T-helper 1 cell treated with Interleukin-12 subunit alpha and Interleukin-12 subunit beta and Interleukin-4 antibody, amounts not matched to agents 30 ng/mL and 1 ng/mL, for 36 hours (primary cell): ENCODE results near the gene TRIP4. TPM values are rescaled to one million over a fixed set of nuclear protein-coding genes. Genes with fewer than 3 reads are reported as not detected.

Experiments
- intact Hi-C: fragments of 100-400 bp; cut with micrococcal nuclease; formaldehyde crosslinking; loops from one replicate; pipeline ENCODE4 v1.15.1; 2024
- total RNA-seq: library from RNA; stranded (reverse); gene quantifications from 2 replicates; pipeline ENCODE4 v1.2.3, GENCODE V29; 2022

TRIP4 gene
- total RNA-seq, 1 donor from 2014 or later = 32.8 TPM

- intact Hi-C loops = loop anchor here (10.0 kb wide), 1 partner anchor 92 kb away; no protein-coding TSS in a partner anchor
Observed at GRCh38 chr15:64443016-64443415, 55.4 kb downstream of the TRIP4 start.

DNA sequence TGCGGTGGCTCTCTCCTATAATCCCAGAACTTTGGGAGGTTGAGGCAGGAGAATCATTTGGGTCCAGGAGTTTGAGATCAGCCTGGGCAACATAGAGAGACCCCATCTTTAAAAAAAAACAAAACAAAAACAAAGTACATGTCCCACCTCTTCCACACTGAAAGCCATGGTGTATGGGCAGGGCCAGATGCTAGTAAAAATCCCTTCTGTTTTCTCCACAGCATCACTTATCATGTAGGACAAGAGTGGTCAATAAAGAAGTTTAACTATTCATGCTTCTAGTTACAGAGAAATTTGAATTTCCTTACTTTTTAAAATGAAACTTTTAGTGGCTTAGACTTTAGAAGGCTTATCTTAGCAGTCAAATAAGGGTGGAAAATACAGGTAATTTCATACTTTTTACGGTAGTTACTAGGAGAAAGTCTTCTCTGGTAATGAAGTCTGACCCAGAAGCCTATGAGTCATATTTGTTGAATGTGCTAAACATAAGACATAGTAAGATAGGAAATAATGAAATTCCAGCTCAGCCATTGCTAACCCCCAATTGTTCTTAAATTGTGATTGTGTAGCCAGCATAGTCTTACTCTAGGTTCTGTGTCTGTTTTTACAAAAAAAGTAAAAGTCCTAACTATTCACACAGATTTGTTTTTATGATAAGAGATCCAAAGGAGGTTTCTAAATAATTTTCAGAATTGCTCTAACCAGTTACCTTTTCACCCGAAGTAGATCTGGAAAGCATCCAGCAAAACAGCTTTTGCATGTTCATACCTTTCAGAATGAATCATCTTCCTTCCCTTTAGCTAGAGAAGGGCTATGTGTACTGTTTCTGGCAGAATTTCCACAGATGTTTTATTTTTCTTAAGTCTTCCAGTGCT lies 56.3 kb downstream of the TRIP4 start:
- intact Hi-C loops = loop anchor here (1.0 to 10.0 kb wide), 3 partner anchors 14 to 91 kb away; partner anchors contain the start of gene ZNF609

GRCh38 chr15:64444836-64445235 lies 57.2 kb downstream of the TRIP4 start:
- intact Hi-C loops = loop anchor here (1.0 to 10.0 kb wide), 3 partner anchors 15 to 90 kb away; partner anchors contain the start of gene ZNF609

- intact Hi-C loops = loop anchor here (10.0 kb wide), 1 partner anchor 87 kb away; no protein-coding TSS in a partner anchor
Observed at GRCh38 chr15:64447536-64448315, 60.1 kb downstream of the TRIP4 start.

GRCh38 chr15:64452988-64453688 lies 65.5 kb downstream of the TRIP4 start:
- intact Hi-C loops = no loop called here

- intact Hi-C loops = no loop called here
Observed at GRCh38 chr15:64453689-64454037, 66.0 kb downstream of the TRIP4 start.

DNA sequence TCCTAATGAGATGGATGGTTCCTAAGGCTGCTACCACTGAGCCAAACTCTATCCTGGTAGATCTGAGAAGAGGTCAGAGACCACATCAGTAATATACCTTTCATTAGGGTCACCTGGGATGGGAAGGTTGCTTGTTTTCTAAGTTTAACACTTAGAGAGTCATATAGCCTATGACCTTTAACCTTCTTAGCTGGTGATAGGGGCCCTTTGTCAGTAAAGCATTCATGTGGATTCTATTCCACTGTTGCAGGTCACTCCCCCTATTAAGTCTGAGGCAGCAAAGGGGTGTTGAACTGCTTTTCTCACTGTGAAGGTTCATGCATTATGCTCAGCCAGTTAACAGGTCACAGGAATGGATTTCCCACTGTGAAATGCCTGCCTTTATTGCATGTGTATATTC lies 66.6 kb downstream of the TRIP4 start:
- intact Hi-C loops = no loop called here

DNA sequence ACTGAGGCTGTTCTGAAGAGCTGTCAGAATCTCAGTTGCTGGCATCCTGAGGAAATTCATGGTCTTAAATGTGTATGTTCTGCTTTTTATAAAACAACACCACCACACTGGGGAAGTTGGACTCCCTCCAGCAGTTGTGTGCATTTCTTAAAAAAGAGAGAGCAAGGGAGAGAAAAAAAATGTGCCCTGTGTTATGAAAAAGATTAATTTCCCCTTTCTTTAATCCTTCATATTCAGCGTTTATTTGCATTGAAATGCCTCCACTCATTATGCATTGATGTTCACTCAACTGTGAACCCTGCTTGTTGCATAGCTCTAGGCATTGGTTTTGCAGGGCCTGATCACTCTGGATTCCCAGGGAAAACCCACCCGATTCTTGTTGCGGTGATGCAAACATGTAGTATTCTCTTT lies 68.3 kb downstream of the TRIP4 start:
- intact Hi-C loops = no loop called here

GRCh38 chr15:64456634-64457108 lies 69.0 kb downstream of the TRIP4 start:
- intact Hi-C loops = no loop called here

DNA sequence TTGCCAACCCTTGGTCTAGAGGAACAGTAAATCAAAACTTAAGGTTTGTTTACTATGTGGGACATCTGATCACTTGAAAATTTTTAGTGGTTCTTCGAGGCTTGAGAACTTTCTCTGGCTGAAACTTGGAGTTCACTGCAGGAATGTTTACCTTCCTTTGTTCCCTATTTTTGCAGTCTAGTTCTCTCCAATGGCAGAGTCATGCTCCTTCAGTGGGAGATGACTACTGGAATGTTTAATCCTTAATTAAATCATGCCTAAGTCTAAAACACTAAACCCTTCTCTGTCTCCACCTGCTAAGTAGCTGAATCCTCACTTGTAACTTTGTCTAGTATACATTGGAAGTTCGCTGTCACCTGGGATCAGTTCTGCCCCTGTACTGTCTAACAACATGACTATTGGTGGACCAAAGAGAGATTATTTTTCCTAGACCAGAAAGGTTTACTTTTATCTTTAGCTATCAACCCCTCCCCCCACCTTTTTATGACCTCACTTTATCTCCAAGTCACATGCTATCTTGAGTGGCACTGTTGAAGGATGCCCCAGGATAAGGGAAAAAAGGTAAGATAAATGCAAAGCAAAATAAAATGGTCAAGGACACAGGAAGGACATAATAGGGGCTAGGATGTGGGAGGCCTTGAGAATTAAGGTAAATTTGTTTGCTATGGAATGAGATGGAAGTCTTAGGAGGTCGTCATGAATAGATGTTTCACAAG lies 71.6 kb downstream of the TRIP4 start:
- intact Hi-C loops = no loop called here

DNA sequence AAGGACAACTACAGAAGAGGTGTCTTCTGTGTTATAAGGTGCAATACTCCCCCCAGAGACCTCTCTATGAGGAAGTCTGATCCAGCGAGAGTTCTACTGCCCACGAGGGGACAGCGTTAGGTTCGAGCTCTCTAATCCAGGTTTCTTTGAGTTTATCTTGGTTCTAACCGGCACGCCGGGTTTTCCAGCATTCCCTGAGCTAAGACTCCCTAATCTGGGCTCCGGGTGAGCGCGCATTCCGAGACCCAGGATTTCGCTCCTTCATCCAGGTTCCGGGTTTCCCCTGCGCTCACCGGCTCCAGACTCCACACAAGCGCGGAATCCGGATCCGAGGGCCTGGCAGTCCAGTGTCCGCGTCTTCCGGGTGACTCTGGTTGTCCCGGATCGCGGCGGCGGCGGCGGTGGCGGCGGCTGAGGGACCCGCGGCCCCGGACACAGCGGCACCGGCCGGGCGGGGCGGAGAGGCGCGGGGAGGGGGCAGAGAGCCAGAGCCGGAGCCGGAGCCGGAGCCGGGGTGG lies 72.6 kb downstream of the TRIP4 start, which contains the start of gene ZNF609:
Gene ZNF609, plus strand, starts transcription at position 373 of the 518 bp plus-strand sequence. CDS start 38,842 bp downstream, outside the sequence.
- intact Hi-C loops = loop anchor here (1.0 to 5.0 kb wide), 7 partner anchors 15 to 298 kb away; partner anchors contain the start of genes PCLAF, PPIB and TRIP4

DNA sequence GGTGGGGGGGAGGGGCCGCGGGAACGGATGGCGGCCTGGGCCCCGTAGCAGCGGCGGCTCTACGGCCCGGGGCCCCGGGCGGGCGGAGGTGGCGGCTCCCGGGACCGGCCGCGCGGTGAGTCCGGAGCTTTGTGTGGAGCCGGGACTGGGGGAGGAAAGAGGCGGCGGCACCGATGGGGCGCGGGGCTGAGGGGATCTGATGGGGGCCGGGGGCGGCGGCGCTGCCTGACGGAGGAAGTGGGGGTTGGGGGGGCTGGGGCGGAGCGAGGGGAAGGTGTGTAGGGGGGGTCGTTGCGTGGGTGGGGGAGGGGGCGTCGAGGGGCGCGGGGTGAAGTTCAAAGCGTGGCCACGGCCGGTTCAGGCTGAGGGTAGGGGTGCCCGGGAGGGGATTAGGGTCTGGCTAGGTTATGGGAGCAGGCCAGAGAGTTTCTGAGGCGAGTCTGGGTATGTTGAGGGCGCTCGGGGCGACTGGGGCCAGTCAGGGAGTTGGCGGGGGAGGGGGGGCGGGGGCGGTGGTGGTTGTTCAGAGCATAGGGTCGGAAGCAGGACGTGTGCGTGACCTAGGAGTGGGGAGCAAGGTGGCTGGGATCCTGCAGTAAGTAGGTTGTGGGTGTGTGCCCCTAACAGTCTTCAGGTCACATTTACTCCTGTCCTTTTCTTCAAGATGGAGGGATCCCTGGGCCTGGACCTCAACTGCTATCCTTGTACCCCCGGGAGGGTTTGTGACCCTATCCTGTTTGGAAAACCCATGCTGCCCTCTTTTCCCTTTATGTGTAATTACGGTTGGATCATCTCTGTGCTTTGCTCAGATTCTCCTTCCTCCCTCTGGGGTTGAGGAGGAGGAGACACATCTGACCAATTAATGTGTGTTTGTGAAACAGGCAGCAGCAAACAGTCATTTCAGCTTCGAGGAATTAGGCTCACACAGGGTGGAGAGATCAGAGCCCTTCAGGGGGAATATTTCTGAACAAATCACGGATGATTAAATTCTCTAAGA lies 73.4 kb downstream of the TRIP4 start:
- intact Hi-C loops = loop anchor here (1.0 to 5.0 kb wide), 9 partner anchors 16 to 299 kb away; partner anchors contain the start of genes PCLAF, PPIB and TRIP4

GRCh38 chr15:64461721-64462162 lies 74.1 kb downstream of the TRIP4 start:
- intact Hi-C loops = loop anchor here (1.0 to 5.0 kb wide), 7 partner anchors 17 to 299 kb away; partner anchors contain the start of genes PCLAF and PPIB

GRCh38 chr15:64462492-64462891 lies 74.9 kb downstream of the TRIP4 start:
- intact Hi-C loops = loop anchor here (5.0 kb wide), 1 partner anchor 300 kb away; the partner anchor contains the start of gene PPIB

- intact Hi-C loops = loop anchor here (5.0 kb wide), 1 partner anchor 302 kb away; the partner anchor contains the start of gene PPIB
Observed at GRCh38 chr15:64464276-64465005, 76.8 kb downstream of the TRIP4 start.

DNA sequence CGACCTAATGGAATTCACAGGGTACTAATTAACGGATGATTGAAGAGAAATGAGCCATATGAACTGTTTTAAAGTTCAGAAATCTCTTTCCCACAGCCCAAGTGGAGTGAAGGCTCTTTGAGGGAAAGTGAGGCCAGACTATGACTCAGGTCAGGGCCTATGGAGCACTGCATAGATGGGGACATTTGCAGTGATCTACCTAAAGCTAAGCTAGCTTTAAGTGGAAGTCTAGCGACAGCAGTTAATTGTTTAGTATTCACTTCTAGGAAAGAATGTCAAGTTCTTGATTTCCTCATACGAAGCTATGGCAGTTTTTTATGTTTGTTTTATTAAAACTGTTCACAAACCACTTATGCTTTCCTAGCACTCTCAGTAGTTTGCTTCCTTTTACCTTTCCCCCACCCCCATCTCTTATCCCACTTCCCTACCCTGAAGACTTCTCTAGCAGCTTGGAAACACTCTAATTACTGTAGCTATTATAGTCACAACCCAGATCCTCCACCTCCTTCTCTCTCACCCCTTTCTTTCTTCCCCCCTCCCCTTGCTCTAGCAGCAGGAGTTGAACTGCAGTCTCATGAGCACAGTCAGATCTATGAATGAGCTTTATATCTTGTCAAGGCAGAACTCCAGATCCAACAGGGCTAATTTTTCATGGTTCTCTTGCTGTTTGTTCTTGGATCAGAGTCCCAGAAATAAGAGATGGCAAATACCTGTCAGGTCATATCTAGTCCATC lies 78.9 kb downstream of the TRIP4 start:
- intact Hi-C loops = no loop called here

- intact Hi-C loops = no loop called here
Observed at GRCh38 chr15:64472161-64472560, 84.5 kb downstream of the TRIP4 start.
